HFFc6 (cell line): ENCODE measurements around the gene WDR27. TPM values are rescaled to one million over a fixed set of nuclear protein-coding genes. Genes with fewer than 3 reads are reported as not detected.

Experiments used
- DNase-seq: peaks from one replicate; pipeline ENCODE4 v3.0.0-alpha.2; 2018
- H3K27ac Mint-ChIP-seq: 2 replicates; pipeline ENCODE4 v1.8.0; 2020; ENCODE audit warnings: mild to moderate bottlenecking, mixed read lengths
- H3K27me3 Mint-ChIP-seq: 2 replicates; pipeline ENCODE4 v1.8.0; 2021; ENCODE audit warnings: mild to moderate bottlenecking, moderate library complexity, mixed read lengths; ENCODE audit not compliant: insufficient read depth
- H3K36me3 Mint-ChIP-seq: 2 replicates; pipeline ENCODE4 v1.8.0; 2021; ENCODE audit warnings: low read depth, mixed read lengths
- H3K4me1 Mint-ChIP-seq: 2 replicates; pipeline ENCODE4 v1.8.0; 2020; ENCODE audit warnings: low read depth, mixed read lengths
- H3K4me3 Mint-ChIP-seq: 2 replicates; pipeline ENCODE4 v1.8.0; 2020; ENCODE audit warnings: mild to moderate bottlenecking, moderate library complexity, mixed read lengths
- H3K9me3 Mint-ChIP-seq: 2 replicates; pipeline ENCODE4 v1.8.0; 2020; ENCODE audit warnings: mild to moderate bottlenecking, mixed read lengths
- CTCF ChIP-seq: fragments of 200-600 bp; sonication (generic); IDR thresholded peaks from 2 replicates; pipeline ENCODE4 v1.5.0; 2021; ENCODE audit warnings: antibody characterized with exemption, mild to moderate bottlenecking
- total RNA-seq, 6 experiments: library from RNA; stranded (reverse); fragmentation: NEBNext Ultra II Directional; extraction: Animal tissue kit (Norgen Biotek cat#: 25700); gene quantifications; 2 replicates in 1 of 6; 3 replicates in 5 of 6; pipeline ENCODE4 v1.2.3, GENCODE V29; 2021

WDR27 gene
- total RNA-seq, 6 experiments from 2014 or later: 10.0 to 15.8 (median 12.1) TPM

- no peak for TF ChIP-seq CTCF
- no peak overlapping the region for H3K27ac Mint-ChIP-seq
- no peak for DNase-seq
- peaks cover 21% of the 10 kb centered on the region; the same call in 1 of the 2 replicates for H3K36me3 Mint-ChIP-seq
- no peaks in the 10 kb centered on the region; the same call in 1 of the 2 replicates for H3K27me3 Mint-ChIP-seq
- H3K4me1 Mint-ChIP-seq: peaks cover 17% of the 10 kb centered on the region
- no peak overlapping the region for H3K4me3 Mint-ChIP-seq
- no peaks in the 10 kb centered on the region for H3K9me3 Mint-ChIP-seq
Measured at GRCh38 chr6:169656546-169657283, 45.1 kb downstream of the WDR27 start.

GRCh38 chr6:169654598-169655391 lies 47.0 kb downstream of the WDR27 start:
- no peaks in the 10 kb centered on the region; the same call in 1 of the 2 replicates for H3K27me3 Mint-ChIP-seq
- H3K27ac Mint-ChIP-seq: peak overlapping the region; percentile 83
- H3K4me3 Mint-ChIP-seq: peak overlapping the region; percentile 91

GRCh38 chr6:169653691-169654090 lies 48.1 kb downstream of the WDR27 start:
- Mint-ChIP-seq H3K27me3 (no peaks in the 10 kb centered on the region; the same call in 1 of the 2 replicates), H3K4me1 (peaks cover 17% of the 10 kb centered on the region), H3K9me3 (no peaks in the 10 kb centered on the region), H3K4me3 (peak overlapping the region; percentile 91), H3K27ac (peak overlapping the region; percentile 83), H3K36me3 (peaks cover 12% of the 10 kb centered on the region; the same call in 1 of the 2 replicates)
- no peak for TF ChIP-seq CTCF
- no peak for DNase-seq

More at GRCh38 chr6:169654598-169655391, 47.0 kb downstream of the WDR27 start:
- H3K4me1 Mint-ChIP-seq: peaks cover 17% of the 10 kb centered on the region
- no peaks in the 10 kb centered on the region for H3K9me3 Mint-ChIP-seq
- H3K36me3 Mint-ChIP-seq: peaks cover 21% of the 10 kb centered on the region; the same call in 1 of the 2 replicates
- DNase-seq: peak; percentile 51
- peak; percentile 34; the same call in 1 of the 2 replicates for TF ChIP-seq CTCF

GRCh38 chr6:169652896-169653295 lies 48.9 kb downstream of the WDR27 start:
- H3K4me3 Mint-ChIP-seq: no peak overlapping the region
- peaks cover 17% of the 10 kb centered on the region for H3K4me1 Mint-ChIP-seq
- H3K36me3 Mint-ChIP-seq: peaks cover 8% of the 10 kb centered on the region; the same call in 1 of the 2 replicates
- H3K27ac Mint-ChIP-seq: no peak overlapping the region
- TF ChIP-seq CTCF: no peak
- H3K9me3 Mint-ChIP-seq: no peaks in the 10 kb centered on the region
- DNase-seq: no peak
- H3K27me3 Mint-ChIP-seq: no peaks in the 10 kb centered on the region; the same call in 1 of the 2 replicates

GRCh38 chr6:169651498-169651897 lies 50.3 kb downstream of the WDR27 start:
- Mint-ChIP-seq H3K4me3 (no peak overlapping the region), H3K4me1 (peaks cover 17% of the 10 kb centered on the region), H3K36me3 (peaks cover 6% of the 10 kb centered on the region; the same call in 1 of the 2 replicates), H3K27ac (no peak overlapping the region), H3K9me3 (no peaks in the 10 kb centered on the region), H3K27me3 (no peaks in the 10 kb centered on the region)
- no peak for DNase-seq
- TF ChIP-seq CTCF: no peak
